ENCODE data around the gene PRPF18.

Gene PRPF18

GRCh38 chr10:13597909-13598308, 11.1 kb downstream of the PRPF18 start:
- H3K4me1 ChIP-seq: peaks cover 9% of the 10 kb centered on the region
- no peak overlapping the region for H3K9ac ChIP-seq
- H3K4me2 ChIP-seq: no peak overlapping the region
- no peaks in the 10 kb centered on the region for H3K27me3 ChIP-seq
- H3K27ac ChIP-seq: no peak overlapping the region
- peaks cover 50% of the 10 kb centered on the region for H4K20me1 ChIP-seq
- H3K9me3 ChIP-seq: no peaks in the 10 kb centered on the region
- no peak overlapping the region for H3K4me3 ChIP-seq
- H3K36me3 ChIP-seq: peaks cover 57% of the 10 kb centered on the region
- TF ChIP-seq Cebpa-rat (IDR thresholded peaks at IDR 0.05): no peak

- no peaks in the 10 kb centered on the region for H3K27me3 ChIP-seq
- no peaks in the 10 kb centered on the region for H3K4me1 ChIP-seq
- TF ChIP-seq Cebpa-rat (IDR thresholded peaks at IDR 0.05): no peak
- no peak overlapping the region for H3K9ac ChIP-seq
- peaks cover 7% of the 10 kb centered on the region; the same call in 1 of the 2 replicates for H4K20me1 ChIP-seq
- H3K9me3 ChIP-seq: no peaks in the 10 kb centered on the region
- peaks cover 76% of the 10 kb centered on the region for H3K36me3 ChIP-seq
- H3K4me3 ChIP-seq: no peak overlapping the region
- H3K27ac ChIP-seq: no peak overlapping the region
- no peak overlapping the region for H3K4me2 ChIP-seq
Measured at GRCh38 chr10:13604357-13605040, 17.7 kb downstream of the PRPF18 start.

GRCh38 chr10:13608246-13608853, 21.6 kb downstream of the PRPF18 start:
- Histone ChIP-seq H3K4me2 (no peak overlapping the region), H3K36me3 (peaks cover 83% of the 10 kb centered on the region), H3K27ac (no peak overlapping the region), H4K20me1 (no peaks in the 10 kb centered on the region; the same call in 1 of the 2 replicates), H3K9ac (no peak overlapping the region), H3K4me3 (no peak overlapping the region), H3K9me3 (no peaks in the 10 kb centered on the region), H3K27me3 (no peaks in the 10 kb centered on the region), H3K4me1 (no peaks in the 10 kb centered on the region)
- TF ChIP-seq Cebpa-rat (IDR thresholded peaks at IDR 0.05): no peak

GRCh38 chr10:13612654-13613373, 26.0 kb downstream of the PRPF18 start:
- H3K4me3 ChIP-seq: no peak overlapping the region
- H4K20me1 ChIP-seq: no peaks in the 10 kb centered on the region; the same call in 1 of the 2 replicates
- no peak overlapping the region for H3K4me2 ChIP-seq
- no peak for TF ChIP-seq Cebpa-rat (IDR thresholded peaks at IDR 0.05)
- peaks cover 83% of the 10 kb centered on the region for H3K36me3 ChIP-seq
- H3K27me3 ChIP-seq: no peaks in the 10 kb centered on the region
- H3K9me3 ChIP-seq: no peaks in the 10 kb centered on the region
- no peaks in the 10 kb centered on the region for H3K4me1 ChIP-seq
- no peak overlapping the region for H3K9ac ChIP-seq
- no peak overlapping the region for H3K27ac ChIP-seq

GRCh38 chr10:13613519-13613918, 26.8 kb downstream of the PRPF18 start:
- Histone ChIP-seq H3K36me3 (peaks cover 84% of the 10 kb centered on the region), H3K27me3 (no peaks in the 10 kb centered on the region), H3K9ac (no peak overlapping the region), H3K27ac (no peak overlapping the region), H3K4me3 (no peak overlapping the region), H3K4me1 (no peaks in the 10 kb centered on the region), H4K20me1 (no peaks in the 10 kb centered on the region; the same call in 1 of the 2 replicates), H3K9me3 (no peaks in the 10 kb centered on the region), H3K4me2 (no peak overlapping the region)
- no peak for TF ChIP-seq Cebpa-rat (IDR thresholded peaks at IDR 0.05)

GRCh38 chr10:13614530-13615332, 28.0 kb downstream of the PRPF18 start:
- Histone ChIP-seq H3K9me3 (no peaks in the 10 kb centered on the region), H3K4me2 (no peak overlapping the region), H3K27ac (no peak overlapping the region), H3K4me1 (no peaks in the 10 kb centered on the region), H3K4me3 (no peak overlapping the region), H3K27me3 (no peaks in the 10 kb centered on the region), H4K20me1 (no peaks in the 10 kb centered on the region), H3K9ac (no peak overlapping the region), H3K36me3 (peaks cover 83% of the 10 kb centered on the region)
- TF ChIP-seq Cebpa-rat (IDR thresholded peaks at IDR 0.05): no peak

GRCh38 chr10:13615650-13616300, 29.0 kb downstream of the PRPF18 start:
- no peak overlapping the region for H3K9ac ChIP-seq
- no peaks in the 10 kb centered on the region for H4K20me1 ChIP-seq
- H3K4me3 ChIP-seq: no peak overlapping the region
- no peak for TF ChIP-seq Cebpa-rat (IDR thresholded peaks at IDR 0.05)
- H3K4me1 ChIP-seq: no peaks in the 10 kb centered on the region
- H3K27ac ChIP-seq: no peak overlapping the region
- H3K9me3 ChIP-seq: no peaks in the 10 kb centered on the region
- H3K27me3 ChIP-seq: no peaks in the 10 kb centered on the region
- H3K4me2 ChIP-seq: no peak overlapping the region
- H3K36me3 ChIP-seq: peaks cover 79% of the 10 kb centered on the region

- no peak for TF ChIP-seq Cebpa-rat (IDR thresholded peaks at IDR 0.05)
- Histone ChIP-seq H4K20me1 (no peaks in the 10 kb centered on the region), H3K9ac (no peak overlapping the region), H3K9me3 (no peaks in the 10 kb centered on the region), H3K4me1 (no peaks in the 10 kb centered on the region), H3K4me3 (no peak overlapping the region), H3K27ac (no peak overlapping the region), H3K27me3 (no peaks in the 10 kb centered on the region), H3K4me2 (no peak overlapping the region), H3K36me3 (peaks cover 77% of the 10 kb centered on the region)
Measured at GRCh38 chr10:13617116-13617515, 30.4 kb downstream of the PRPF18 start.

- no peak overlapping the region for H3K27ac ChIP-seq
- TF ChIP-seq Cebpa-rat (IDR thresholded peaks at IDR 0.05): no peak
- H3K9ac ChIP-seq: no peak overlapping the region
- H3K4me2 ChIP-seq: no peak overlapping the region
- H3K9me3 ChIP-seq: no peaks in the 10 kb centered on the region
- no peak overlapping the region for H3K4me3 ChIP-seq
- no peaks in the 10 kb centered on the region for H3K4me1 ChIP-seq
- H4K20me1 ChIP-seq: no peaks in the 10 kb centered on the region
- H3K36me3 ChIP-seq: peaks cover 63% of the 10 kb centered on the region
- H3K27me3 ChIP-seq: no peaks in the 10 kb centered on the region
Measured at GRCh38 chr10:13621931-13622330, 35.2 kb downstream of the PRPF18 start.
